Fibroblast of gingiva (primary cell): Measurements from ENCODE around the gene MFSD12.
A peak's percentile ranks its signal among the peaks of the same experiment; 100 is the strongest.
"Not testable (repeated sequence)": the region's sequence is repeated elsewhere in the genome, so short reads cannot be mapped to it uniquely, and the experiment has no call there.

Experiments used
- DNase-seq: peaks from one replicate; pipeline ENCODE4 v3.0.0-alpha.2; 2011; ENCODE audit warnings: low read depth

MFSD12 gene

GRCh38 chr19:3522421-3523360 lies 34.7 kb downstream of the MFSD12 start:
- no peak for DNase-seq

DNA sequence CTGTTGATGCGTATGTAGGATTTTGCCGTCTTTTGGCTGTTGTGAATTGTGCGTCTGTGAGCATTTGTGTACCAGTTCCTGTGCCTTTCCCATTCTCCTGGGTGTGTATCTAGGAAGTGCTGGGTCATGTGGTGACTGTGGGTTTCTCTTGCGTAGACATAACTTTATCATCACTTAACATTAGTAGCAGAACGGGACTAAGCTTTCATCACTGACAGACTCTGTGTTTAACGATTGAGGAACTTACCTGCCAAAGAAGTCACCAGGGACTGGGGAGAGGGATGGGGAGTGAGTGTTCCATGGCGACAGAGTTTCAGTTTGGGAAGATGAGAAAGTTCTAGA lies 36.3 kb downstream of the MFSD12 start:
- DNase-seq = no peak

- no peak for DNase-seq
These were observed 37.0 kb downstream of the MFSD12 start for GRCh38 chr19:3520166-3521103.

DNA sequence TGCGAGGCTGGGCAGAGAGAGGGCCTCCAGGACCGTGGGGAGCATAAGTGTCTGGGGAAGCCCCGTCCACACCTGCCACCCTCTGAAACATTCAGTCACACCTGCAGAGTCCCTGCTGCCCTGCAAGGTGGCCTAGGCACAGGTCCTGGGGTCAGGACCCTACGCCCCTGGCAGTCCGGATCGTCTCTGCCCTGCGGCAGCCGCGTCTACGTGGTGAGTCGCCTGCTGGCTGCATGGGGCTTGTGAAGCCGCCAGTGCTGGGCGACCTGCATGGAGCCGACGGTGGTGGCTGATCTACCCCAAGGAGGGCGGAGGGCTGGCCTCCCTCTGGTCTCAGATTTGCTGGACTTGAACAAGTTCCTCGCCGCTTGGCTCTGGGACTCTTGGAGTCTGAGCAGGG lies 38.3 kb downstream of the MFSD12 start:
- no peak for DNase-seq

DNA sequence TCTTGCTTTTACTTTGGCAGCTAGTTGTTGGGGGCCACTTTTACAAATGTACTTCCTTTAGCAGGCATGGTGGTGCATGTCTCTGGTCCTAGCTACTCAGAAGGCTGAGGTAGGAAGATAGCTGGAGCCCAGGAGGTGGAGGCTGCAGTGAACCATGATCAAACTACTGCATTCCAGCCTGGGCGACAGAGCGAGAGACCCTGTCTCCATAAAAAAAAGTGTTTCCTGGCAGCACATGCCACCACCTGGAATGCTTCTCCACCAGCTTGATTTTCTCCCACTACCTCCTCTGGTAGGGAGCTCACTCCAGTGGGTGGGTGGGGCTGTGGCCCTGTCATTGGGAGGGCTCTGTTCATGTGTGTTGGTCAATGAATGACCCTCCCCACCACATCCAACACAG lies 38.7 kb downstream of the MFSD12 start:
- no peak for DNase-seq

GRCh38 chr19:3518255-3518654 lies 39.1 kb downstream of the MFSD12 start:
- no peak for DNase-seq

- no peak for DNase-seq
These were observed 39.7 kb downstream of the MFSD12 start for GRCh38 chr19:3517638-3518037.

DNA sequence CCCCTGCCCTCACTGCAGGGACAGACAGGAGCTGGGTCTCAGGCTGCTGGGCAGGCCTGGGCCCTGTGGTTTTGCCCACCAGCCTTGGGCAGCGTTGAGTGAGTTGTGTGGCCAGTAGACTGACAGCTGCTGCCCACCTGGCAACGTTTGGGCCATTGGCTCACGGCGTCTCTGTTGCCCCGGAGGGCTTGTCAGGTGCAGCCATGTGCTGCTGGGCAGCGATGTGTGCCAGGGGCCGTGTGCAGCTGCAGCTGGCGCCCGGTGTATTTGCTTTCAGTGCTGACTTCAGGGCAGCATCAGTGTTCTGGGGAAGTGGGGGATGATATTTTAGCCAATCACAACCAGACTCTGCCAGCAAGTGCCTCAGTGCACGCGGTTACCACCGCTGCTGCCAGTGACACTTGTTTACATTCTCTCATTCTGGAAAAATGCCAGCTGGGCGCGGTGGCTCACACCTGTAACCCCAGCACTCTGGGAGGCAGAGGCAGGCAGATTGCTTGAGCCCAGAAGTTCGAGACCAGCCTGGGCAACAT lies 40.6 kb downstream of the MFSD12 start:
- no peak for DNase-seq

DNA sequence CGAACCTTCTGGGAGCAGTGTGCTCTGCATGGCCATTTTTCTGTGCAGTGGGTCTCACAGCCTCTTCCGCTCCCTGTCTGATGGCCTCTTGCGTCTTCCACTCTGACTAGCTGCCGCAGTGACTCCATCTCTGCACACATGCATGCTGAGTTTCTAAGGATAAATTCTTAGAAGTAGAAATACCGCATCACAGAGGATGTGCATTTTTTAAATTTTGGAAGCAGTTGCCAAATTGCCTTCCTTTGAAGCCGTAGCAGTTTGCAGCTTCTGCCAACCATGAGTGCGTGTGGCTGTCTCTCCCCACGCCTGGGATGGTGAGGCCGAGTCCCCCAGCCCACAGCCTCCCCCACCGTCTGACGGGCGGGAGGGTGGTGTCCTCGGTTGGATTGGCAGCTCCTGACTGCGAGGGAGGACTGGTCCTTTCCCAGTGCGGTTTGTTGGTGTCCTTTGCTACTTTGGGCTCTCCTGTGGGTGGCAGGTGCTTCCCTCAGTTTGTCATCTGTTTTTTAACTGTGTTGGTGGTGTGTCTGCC lies 41.4 kb downstream of the MFSD12 start:
- peak; percentile 38 for DNase-seq

DNA sequence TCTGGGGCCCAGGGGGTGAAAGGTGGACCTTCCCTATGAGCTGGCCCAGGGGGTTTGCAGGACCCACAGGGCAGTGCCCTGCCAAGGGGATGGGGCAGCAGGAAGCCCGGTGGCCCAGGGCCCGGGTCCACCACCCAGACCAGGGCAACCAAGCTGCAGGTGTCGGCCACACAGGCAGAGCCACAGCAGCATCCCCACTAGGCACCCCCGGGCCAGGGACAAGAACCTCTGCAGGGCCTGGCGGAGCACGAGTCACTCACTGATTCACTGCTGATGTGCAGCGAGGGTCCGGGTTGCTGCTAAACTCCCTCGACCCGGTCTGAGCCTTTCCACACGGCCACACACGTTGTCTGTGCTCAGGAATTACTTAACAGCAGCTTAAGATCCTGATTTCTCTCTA lies 42.5 kb downstream of the MFSD12 start:
- no peak for DNase-seq

DNA sequence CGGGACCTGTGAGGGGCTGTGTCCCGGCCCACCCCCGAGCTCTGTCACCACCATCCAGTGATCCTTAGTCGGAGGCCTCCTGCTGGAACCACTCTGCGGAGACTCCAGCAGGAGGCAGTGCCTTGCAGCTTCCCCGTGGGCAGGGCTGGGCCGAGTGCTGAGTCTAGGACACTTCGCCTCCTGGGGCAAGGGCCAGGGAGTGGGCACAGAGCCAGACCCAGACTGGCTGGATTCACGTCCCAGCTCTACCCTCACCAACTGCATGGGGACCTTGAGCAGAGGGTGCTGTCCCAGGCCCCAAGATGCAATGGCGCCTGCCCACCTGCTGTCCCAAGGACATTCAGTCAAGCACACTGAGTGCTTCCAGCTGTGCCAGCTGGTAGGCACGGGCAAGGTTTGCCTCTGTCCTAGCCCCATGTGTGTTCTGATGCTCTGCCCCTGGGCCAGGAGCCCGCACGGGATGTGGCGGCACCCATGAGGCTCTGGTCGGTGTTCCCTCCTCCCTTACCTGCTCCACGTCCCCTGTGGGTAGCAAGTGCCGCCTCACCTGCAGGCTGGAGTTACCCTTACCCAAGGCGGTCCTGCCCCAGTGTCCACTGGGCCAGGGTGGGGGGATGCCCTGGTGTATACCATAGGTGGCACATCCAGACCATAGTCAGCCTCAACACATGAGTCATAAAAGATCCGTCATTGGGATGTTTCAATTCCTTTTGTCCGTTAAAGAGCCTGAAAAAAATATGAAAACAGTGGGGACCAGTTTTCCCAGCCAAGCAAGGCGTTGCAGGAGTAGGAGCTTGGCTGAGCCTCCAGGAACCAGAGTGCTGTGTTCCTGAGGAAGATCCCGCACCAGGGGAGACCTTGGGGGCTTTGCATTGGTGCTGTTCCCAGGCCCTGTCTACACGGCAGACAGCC lies 43.9 kb downstream of the MFSD12 start:
- no peak for DNase-seq

- no peak for DNase-seq
These were observed 44.7 kb downstream of the MFSD12 start for GRCh38 chr19:3512562-3513228.

DNA sequence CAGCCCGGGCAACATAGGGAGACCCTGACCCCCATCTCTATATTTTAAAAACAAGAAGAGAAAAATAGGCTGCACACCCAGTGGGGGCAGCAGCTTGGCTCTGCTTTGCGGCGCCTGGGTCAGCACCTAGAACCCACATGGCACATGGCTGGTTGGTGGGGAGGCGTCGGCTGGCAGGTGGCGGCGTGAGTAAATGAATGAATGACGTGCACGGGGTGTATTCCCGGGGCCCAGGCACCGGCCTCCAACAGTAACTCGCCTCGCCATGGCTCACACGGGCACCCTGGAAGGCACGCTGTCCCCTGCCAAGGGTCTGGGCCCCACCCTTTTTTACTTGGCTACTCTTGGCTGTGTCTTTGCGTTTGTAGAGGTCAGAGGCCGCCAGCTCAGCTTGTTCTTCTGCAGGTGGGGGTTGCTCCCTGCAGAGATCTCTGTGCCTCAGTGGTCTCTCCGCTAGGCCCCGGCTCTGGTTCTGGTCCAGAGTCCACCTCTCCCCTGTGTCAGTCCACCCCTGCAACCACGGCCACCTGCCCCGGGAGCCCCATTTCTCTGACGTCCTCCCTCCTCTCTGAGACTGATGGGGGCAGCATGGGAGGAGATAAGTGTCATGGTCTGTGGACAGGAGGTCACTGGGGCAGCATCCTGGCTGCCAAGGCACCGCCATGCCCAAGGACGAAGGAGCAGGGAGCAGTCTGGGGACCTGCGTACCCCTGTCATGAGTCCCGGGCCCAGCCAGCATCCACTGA lies 45.7 kb downstream of the MFSD12 start:
- no peak for DNase-seq

- no peak for DNase-seq
These were observed 46.7 kb downstream of the MFSD12 start for GRCh38 chr19:3510727-3511126.

DNA sequence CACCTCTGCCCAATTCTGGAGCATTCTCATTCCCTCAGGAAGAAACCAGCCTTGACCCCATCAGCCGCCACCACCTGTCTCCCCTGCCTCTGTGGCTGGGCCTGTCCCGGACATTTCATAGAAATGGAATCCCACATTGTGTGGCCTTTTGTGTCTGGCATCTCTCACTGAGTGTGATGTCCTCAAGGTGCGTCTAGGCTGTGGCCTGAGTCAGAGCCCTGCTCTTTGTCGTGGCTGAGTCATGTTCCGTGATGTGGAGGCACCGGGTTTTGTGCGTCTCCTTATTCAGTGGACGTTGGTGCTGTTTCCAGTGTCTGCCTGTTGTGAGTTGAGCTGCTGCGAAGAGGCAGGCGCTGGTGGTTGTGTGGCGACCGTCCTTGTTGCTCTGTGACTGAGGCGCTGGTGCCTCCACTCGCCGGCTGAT lies 47.8 kb downstream of the MFSD12 start:
- DNase-seq = no peak

DNA sequence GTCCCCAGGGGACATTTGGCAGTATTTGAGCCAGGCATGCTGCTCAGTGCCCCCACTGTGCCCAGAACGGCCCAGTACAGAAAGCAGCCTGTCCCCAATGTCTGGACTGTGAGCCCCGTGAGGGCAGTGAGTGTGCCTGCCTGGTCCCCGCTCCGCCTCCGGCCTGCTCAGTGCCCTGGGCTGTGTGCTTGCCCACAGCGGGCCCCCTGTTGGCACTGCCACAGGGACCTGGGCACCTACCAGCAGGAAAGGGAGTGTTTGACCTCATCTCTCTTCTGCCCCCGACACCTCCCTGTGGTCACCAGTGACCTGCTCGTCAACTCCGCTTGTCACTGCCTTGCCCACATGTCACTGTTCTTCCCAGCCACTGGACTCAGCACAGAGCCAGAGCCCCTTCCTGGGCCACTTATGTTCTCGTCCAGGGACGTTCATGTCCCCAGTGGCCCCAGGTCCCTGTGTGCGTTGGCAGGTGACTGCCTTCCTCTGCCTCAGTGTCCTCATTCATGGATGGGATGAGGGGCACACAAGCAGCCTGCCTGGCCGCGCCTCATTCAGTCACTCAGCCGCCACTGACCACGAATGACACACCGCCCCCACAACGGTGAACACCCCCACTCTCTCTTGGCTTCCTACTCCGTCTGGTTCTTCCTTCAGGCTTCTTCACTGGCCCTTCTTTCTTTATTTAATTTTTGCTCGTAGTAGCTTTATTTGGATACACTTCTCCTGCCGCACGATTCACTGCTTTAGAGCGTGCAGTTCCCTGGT lies 48.4 kb downstream of the MFSD12 start:
- no peak for DNase-seq

DNA sequence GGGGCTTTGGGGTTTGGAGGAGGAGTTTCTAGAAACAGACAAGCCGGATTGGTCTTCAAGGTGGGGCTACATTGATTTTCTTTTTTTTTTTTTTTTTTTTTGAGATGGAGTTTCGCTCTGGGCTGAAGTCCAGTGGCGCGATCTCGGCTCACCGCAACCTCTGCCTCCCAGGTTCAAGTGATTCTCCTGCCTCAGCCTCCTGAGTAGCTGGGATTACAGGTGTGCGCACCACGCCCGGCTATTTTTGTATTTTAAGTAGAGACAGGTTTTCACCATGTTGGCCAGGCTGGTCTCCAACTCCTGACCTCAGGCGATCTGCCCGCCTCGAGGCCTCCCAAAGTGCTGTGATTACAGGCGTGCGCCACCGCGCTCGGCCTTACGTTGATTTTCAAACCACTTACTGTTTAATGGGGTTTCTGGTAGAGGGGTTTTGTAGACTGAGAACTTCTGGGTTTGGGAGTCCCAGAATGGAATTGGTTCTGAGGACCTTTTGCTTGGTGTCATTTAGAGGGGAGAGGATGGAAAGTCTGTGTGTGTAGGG lies 49.2 kb downstream of the MFSD12 start:
- not testable (repeated sequence) for DNase-seq

- DNase-seq = no peak
These were observed 49.8 kb downstream of the MFSD12 start for GRCh38 chr19:3507371-3508120.
